H1 (cell line): ENCODE results near the gene SRRM2. TPM values are rescaled to one million over a fixed set of nuclear protein-coding genes. Genes with fewer than 3 reads are reported as not detected.

ENCODE experiments used
- CTCF ChIA-PET: fragments of 300-600 bp; sonication (Branson Sonifier 250); formaldehyde crosslinking; loops from one replicate; lab custom pipeline; 2021; ENCODE audit not compliant: partially characterized antibody; lab: Charles Lee
- POLR2A ChIA-PET: fragments of 300-600 bp; sonication (Branson Sonifier 250); formaldehyde crosslinking; loops from one replicate; lab custom pipeline; 2021; ENCODE audit warnings: inconsistent platforms; ENCODE audit not compliant: partially characterized antibody; lab: Charles Lee
- DNase-seq, 2 experiments: peaks; one replicate each; pipeline versions ENCODE4 v3.0.0 to v3.0.0-alpha.2; 2010 to 2022; ENCODE audit warnings: low spot score in 2 of 2, low read depth in 1 of 2, mixed read lengths in 1 of 2
- FAIRE-seq: peaks from 2 replicates; lab custom pipeline; 2011; peaks lifted over from hg19 to GRCh38; lab: Jason Lieb, UNC
- H2AFZ ChIP-seq: 2 replicates; pipeline ENCODE4 v1.8.1; 2012; ENCODE audit warnings: low read length, inconsistent platforms
- H2AK5ac ChIP-seq: 2 replicates; pipeline ENCODE4 v1.6.1; 2013; ENCODE audit warnings: low read depth, low read length
- H2BK120ac ChIP-seq: replicated peaks from 2 replicates; pipeline ENCODE3; 2013; ENCODE audit warnings: low read depth, low read length, inconsistent platforms
- H2BK12ac ChIP-seq: 2 replicates; pipeline ENCODE4 v1.6.1; 2013; ENCODE audit warnings: low read depth, low read length
- H2BK15ac ChIP-seq: 2 replicates; pipeline ENCODE4 v1.6.1; 2013; ENCODE audit warnings: low read length
- H2BK20ac ChIP-seq: 2 replicates; pipeline ENCODE4 v1.6.1; 2013; ENCODE audit warnings: low read length
- H2BK5ac ChIP-seq: 2 replicates; pipeline ENCODE4 v1.6.1; 2013; ENCODE audit warnings: low read depth, low read length
- H3K14ac ChIP-seq: 2 replicates; pipeline ENCODE4 v1.6.1; 2013; ENCODE audit warnings: inconsistent platforms; ENCODE audit not compliant: insufficient read length
- H3K18ac ChIP-seq: 2 replicates; pipeline ENCODE4 v1.6.1; 2013; ENCODE audit warnings: low read length; ENCODE audit errors: extremely low read depth
- H3K23ac ChIP-seq: 2 replicates; pipeline ENCODE4 v1.6.1; 2013; ENCODE audit warnings: inconsistent platforms; ENCODE audit not compliant: insufficient read length
- H3K23me2 ChIP-seq: 2 replicates; pipeline ENCODE4 v1.6.1; 2013; ENCODE audit warnings: low read depth, low read length
- H3K27ac ChIP-seq: 2 replicates; pipeline ENCODE4 v1.6.1; 2011; ENCODE audit warnings: low read depth, low read length, inconsistent platforms
- H3K27me3 ChIP-seq, 4 experiments: replicated peaks in 1 of 4; 1 replicate in 1 of 4; 2 replicates in 3 of 4; pipeline versions ENCODE4 v1.6.1 to v1.8.1; 2011 to 2013; ENCODE audit warnings: low read length in 3 of 4, mild to moderate bottlenecking in 3 of 4, inconsistent platforms in 2 of 4, mixed read lengths in 2 of 4, moderate library complexity in 1 of 4; ENCODE audit not compliant: control insufficient read depth in 3 of 4, insufficient read depth in 3 of 4; ENCODE audit errors: extremely low read depth in 1 of 4
- H3K36me3 ChIP-seq, 4 experiments: 2 replicates each; pipeline versions ENCODE4 v1.6.1 to v1.8.1; 2011 to 2013; ENCODE audit warnings: mild to moderate bottlenecking in 4 of 4, low read length in 3 of 4, moderate library complexity in 2 of 4, control low read depth in 1 of 4, inconsistent platforms in 1 of 4; ENCODE audit not compliant: insufficient read depth in 4 of 4, control insufficient read depth in 2 of 4
- H3K4ac ChIP-seq: replicated peaks from 2 replicates; pipeline ENCODE3; 2013; ENCODE audit warnings: low read length, low read depth, mixed read lengths, inconsistent platforms; ENCODE audit not compliant: insufficient read length
- H3K4me1 ChIP-seq, 4 experiments: replicated peaks in 1 of 4; 1 replicate in 1 of 4; 2 replicates in 3 of 4; pipeline versions ENCODE4 v1.6.1 to v1.8.1; 2011 to 2013; ENCODE audit warnings: low read length in 3 of 4, inconsistent platforms in 2 of 4, mixed read lengths in 1 of 4; ENCODE audit not compliant: insufficient read depth in 4 of 4, control insufficient read depth in 3 of 4
- H3K4me2 ChIP-seq, 2 experiments: 2 replicates each; pipeline versions ENCODE4 v1.6.1 to v1.8.1; 2011 to 2013; ENCODE audit warnings: low read depth in 2 of 2, low read length in 2 of 2, control low read depth in 1 of 2, inconsistent platforms in 1 of 2, mild to moderate bottlenecking in 1 of 2; ENCODE audit not compliant: insufficient read depth in 1 of 2
- H3K4me3 ChIP-seq, 4 experiments: fragments of 200-600, 300-600 bp in 1 of 4; sonication (generic), shearing (Covaris generic), sonication (Bioruptor Twin) in 1 of 4; 2 replicates each; pipeline versions ENCODE4 v1.5.1 to v1.8.1; 2011 to 2016; ENCODE audit warnings: low read length in 4 of 4, low read depth in 3 of 4, control low read depth in 2 of 4, inconsistent platforms in 2 of 4, mild to moderate bottlenecking in 2 of 4, mixed read lengths in 1 of 4, moderate library complexity in 1 of 4; ENCODE audit not compliant: insufficient read depth in 2 of 4; ENCODE audit errors: extremely low read depth in 1 of 4
- H3K56ac ChIP-seq: replicated peaks from 2 replicates; pipeline ENCODE3; 2013; ENCODE audit warnings: low read depth, mild to moderate bottlenecking, mixed read lengths, low read length, inconsistent platforms; ENCODE audit not compliant: insufficient read length
- H3K79me1 ChIP-seq: 2 replicates; pipeline ENCODE4 v1.6.1; 2013; ENCODE audit warnings: low read depth, low read length, control low read depth
- H3K79me2 ChIP-seq, 2 experiments: 2 replicates each; pipeline versions ENCODE4 v1.6.1 to v1.8.1; 2012 to 2013; ENCODE audit warnings: low read length in 2 of 2, mild to moderate bottlenecking in 2 of 2, inconsistent platforms in 1 of 2; ENCODE audit not compliant: insufficient read depth in 2 of 2, control insufficient read depth in 1 of 2
- H3K9ac ChIP-seq, 4 experiments: replicated peaks in 1 of 4; 1 replicate in 1 of 4; 2 replicates in 3 of 4; pipeline versions ENCODE4 v1.6.1 to v1.8.1; 2011 to 2013; ENCODE audit warnings: low read depth in 3 of 4, low read length in 3 of 4, control low read depth in 2 of 4, mild to moderate bottlenecking in 2 of 4, moderate library complexity in 2 of 4, inconsistent platforms in 1 of 4; ENCODE audit errors: extremely low read depth in 1 of 4
- H3K9me3 ChIP-seq, 2 experiments: 2 replicates each; pipeline versions ENCODE4 v1.6.1 to v1.8.1; 2012 to 2013; ENCODE audit warnings: mild to moderate bottlenecking in 2 of 2, moderate library complexity in 2 of 2, control low read depth in 1 of 2, inconsistent platforms in 1 of 2, low read depth in 1 of 2, low read length in 1 of 2, mixed read lengths in 1 of 2; ENCODE audit not compliant: insufficient read depth in 2 of 2
- H4K20me1 ChIP-seq, 2 experiments: replicated peaks in 1 of 2; 2 replicates each; pipeline versions ENCODE3 to v1.8.1; 2011 to 2013; ENCODE audit warnings: inconsistent platforms in 2 of 2, low read length in 2 of 2, mild to moderate bottlenecking in 1 of 2; ENCODE audit not compliant: insufficient read depth in 2 of 2, control insufficient read depth in 1 of 2
- H4K5ac ChIP-seq: 2 replicates; pipeline ENCODE4 v1.6.1; 2013; ENCODE audit warnings: low read length, low read depth, mixed read lengths, inconsistent platforms; ENCODE audit not compliant: insufficient read length
- H4K8ac ChIP-seq: 2 replicates; pipeline ENCODE4 v1.8.0; 2013; ENCODE audit warnings: mild to moderate bottlenecking, moderate library complexity, low read length, inconsistent platforms; ENCODE audit not compliant: insufficient read depth; ENCODE audit errors: extremely low read depth
- H4K91ac ChIP-seq: replicated peaks from 2 replicates; pipeline ENCODE3; 2013; ENCODE audit warnings: low read length, mixed read lengths, inconsistent platforms; ENCODE audit not compliant: insufficient read length
- BRCA1 ChIP-seq: IDR thresholded peaks from 2 replicates; pipeline ENCODE4 v1.6.1; 2012; ENCODE audit warnings: low read depth, low read length, improper control_type of control experiment
- PHF8 ChIP-seq: fragments of 200-600 bp; sonication (generic); conservative IDR thresholded peaks from 2 replicates; pipeline ENCODE4 v1.7.1; 2012; ENCODE audit warnings: low read depth, mild to moderate bottlenecking, inconsistent platforms, low read length, moderate library complexity
- SP1 ChIP-seq: IDR thresholded peaks from 2 replicates; pipeline ENCODE4 v1.6.1; 2011; ENCODE audit warnings: low read depth, low read length
- SRF ChIP-seq: IDR thresholded peaks from 2 replicates; pipeline ENCODE4 v1.6.1; 2011; ENCODE audit warnings: mild to moderate bottlenecking, low read depth, low read length, moderate library complexity
- TAF1 ChIP-seq: IDR thresholded peaks from 2 replicates; pipeline ENCODE4 v1.6.1; 2011; ENCODE audit warnings: mild to moderate bottlenecking, low read depth, low read length
- WGBS, 2 experiments: shearing (Covaris generic) in 1 of 2; methylation state at CpG; one replicate each; pipeline versions ENCODE4 v1.1.6 to v1.1.7; 2013 to 2015; ENCODE audit warnings: low lambda C conversion rate in 2 of 2, mixed read lengths in 2 of 2, inconsistent platforms in 1 of 2, low coverage in 1 of 2, missing lambda C conversion rate in 1 of 2; ENCODE audit not compliant: insufficient replicate concordance in 2 of 2, insufficient coverage in 1 of 2, insufficient read length in 1 of 2; ENCODE audit errors: extremely low coverage in 1 of 2, missing lambda C conversion rate in 1 of 2; 5-methylcytosine and 5-hydroxymethylcytosine counted together
- polyA plus RNA-seq, 7 experiments: library from polyadenylated mRNA; depleted of rRNA in 3 of 7; stranded (reverse) in 5 of 7; unstranded in 2 of 7; fragments of >200 nt in 5 of 7; fragments of 200-250 nt in 2 of 7; gene quantifications; 1 replicate in 5 of 7; 2 replicates in 1 of 7; 4 replicates in 1 of 7; pipeline versions ENCODE4 v1.2.1 to v1.2.3, GENCODE V29; 2011 to 2013; ENCODE audit warnings: missing spikeins in 2 of 7, mixed read lengths in 2 of 7
- total RNA-seq: library from RNA; stranded (reverse); fragmentation: NEBNext Ultra II Directional; extraction: Animal tissue kit (Norgen Biotek cat#: 25700); gene quantifications from 2 replicates; pipeline ENCODE4 v1.2.1, GENCODE V29; 2021
- TF ChIP-seq, protein P1 (sequence below): IDR thresholded peaks from 2 replicates; pipeline ENCODE4 v1.6.1; 2012; ENCODE audit warnings: inconsistent platforms
- TF ChIP-seq, protein P2 (sequence below), 3 experiments: IDR thresholded peaks; 1 replicate in 2 of 3; 2 replicates in 1 of 3; pipeline versions ENCODE4 v1.5.1 to v1.6.1; 2011; ENCODE audit warnings: low read length in 3 of 3, mild to moderate bottlenecking in 3 of 3, inconsistent platforms in 2 of 3, low read depth in 1 of 3, moderate library complexity in 1 of 3; ENCODE audit not compliant: insufficient read depth in 1 of 3; ENCODE audit errors: control extremely low read depth in 1 of 3

The SRRM2 gene
- total and polyA plus RNA-seq, 2 of the 8 experiments (the other 6 are each of a cell fraction or from before 2014, with no cell fraction given): 300 to 579 TPM

DNA sequence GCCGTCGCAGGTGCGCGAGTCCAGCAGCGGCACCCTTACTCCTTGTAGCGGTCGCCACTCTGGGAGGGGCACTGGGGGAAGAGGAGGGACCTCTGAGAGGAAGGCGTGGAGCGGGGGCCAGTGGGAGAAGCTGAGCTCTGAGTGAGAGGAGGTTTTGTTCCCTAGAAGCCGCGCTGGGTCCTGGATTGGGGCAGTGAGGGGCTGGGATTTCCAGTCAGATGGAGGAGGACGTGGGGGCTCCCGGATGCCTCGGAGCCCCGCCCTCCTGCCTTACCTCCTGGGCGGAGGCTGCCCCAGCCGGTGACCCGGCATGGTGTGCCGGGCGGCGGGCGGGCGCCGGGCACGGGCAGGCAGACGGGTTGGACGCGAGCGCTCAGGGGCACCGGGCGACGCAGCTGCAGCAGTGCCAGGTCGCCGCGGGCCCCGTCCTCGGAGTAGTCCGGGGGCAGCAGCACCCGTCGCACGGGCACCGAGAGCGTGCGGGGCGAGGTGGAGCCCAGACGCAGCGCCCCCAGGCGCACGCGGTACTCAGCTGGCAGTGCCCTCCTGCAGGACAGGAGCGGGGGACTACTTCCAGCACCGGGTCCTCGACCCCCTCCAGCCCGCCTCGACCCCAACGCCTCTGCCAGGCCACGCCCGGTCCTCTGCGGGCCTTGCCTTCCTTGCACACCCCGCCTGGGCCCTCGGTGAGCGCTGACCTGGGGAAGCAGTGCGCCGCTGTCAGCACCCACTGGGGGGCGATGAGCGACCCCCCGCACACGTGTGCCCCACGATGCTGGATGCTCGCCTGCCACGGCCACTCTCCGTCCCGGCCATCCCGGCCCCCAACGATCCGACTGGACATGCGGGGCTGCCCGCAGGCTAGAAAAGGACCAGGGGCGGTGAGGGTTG, 32.9 kb downstream of the SRRM2 start:
- Histone ChIP-seq H3K79me2 (no peaks in the 10 kb centered on the region), H3K18ac (no peak overlapping the region), H2BK15ac (no peak overlapping the region), H3K14ac (no peak overlapping the region), H2BK20ac (no peak overlapping the region), H2AK5ac (no peak overlapping the region), H3K9me3 (no peaks in the 10 kb centered on the region), H4K20me1 (no peaks in the 10 kb centered on the region), H3K36me3 (no peaks in the 10 kb centered on the region), H4K8ac (peak overlapping the region; percentile 68), H4K91ac (no peak overlapping the region), H3K79me1 (no peaks in the 10 kb centered on the region; the same call in 1 of the 2 replicates), H3K4me1 (peaks cover 0 to 3% (median 2%) of the 10 kb centered on the region in 4 experiments; a peak in 1 of 7 replicates), H3K4me3 (no peak overlapping the region; a peak in 1 of 8 replicates), H3K4me2 (no peak overlapping the region; a peak in 1 of 4 replicates), H3K4ac (no peak overlapping the region), H3K56ac (no peak overlapping the region), H2AFZ (no peak overlapping the region), H2BK12ac (no peak overlapping the region), H3K23ac (no peak overlapping the region), H2BK120ac (no peak overlapping the region), H2BK5ac (no peak overlapping the region), H3K27me3 (peaks cover 0 to 3% (median 0%) of the 10 kb centered on the region in 4 experiments; a peak in 2 of 7 replicates), H3K9ac (no peak overlapping the region; a peak in 1 of 7 replicates), H4K5ac (no peak overlapping the region), H3K27ac (no peak overlapping the region), H3K23me2 (no peaks in the 10 kb centered on the region; the same call in 1 of the 2 replicates)
- ChIA-PET POLR2A (interaction anchor here (1.0 to 2.8 kb wide), 6 partner anchors 8 to 33 kb away, joined by 3 to 28 read pairs (median 5); partner anchors contain the start of genes ELOB and SRRM2), CTCF (interaction anchor here (1.3 to 1.7 kb wide), 2 partner anchors 54 to 142 kb away, joined by 4 to 6 read pairs; no protein-coding TSS in a partner anchor)
- FAIRE-seq (no peak), DNase-seq (no peak)
- 83% methylated on average over 54 of the region's 79 CpGs; no CpG with 5 or more reads in 1 of the 2 experiments for WGBS, 2 experiments
- no peak for TF ChIP-seq SRF
- TF ChIP-seq PHF8: no peak
- no peak for TF ChIP-seq SP1
- TF ChIP-seq BRCA1: no peak
- TF ChIP-seq TAF1: no peak
- TF ChIP-seq, protein P1, sequence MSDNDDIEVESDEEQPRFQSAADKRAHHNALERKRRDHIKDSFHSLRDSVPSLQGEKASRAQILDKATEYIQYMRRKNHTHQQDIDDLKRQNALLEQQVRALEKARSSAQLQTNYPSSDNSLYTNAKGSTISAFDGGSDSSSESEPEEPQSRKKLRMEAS: peak; percentile 73
- TF ChIP-seq, protein P2, sequence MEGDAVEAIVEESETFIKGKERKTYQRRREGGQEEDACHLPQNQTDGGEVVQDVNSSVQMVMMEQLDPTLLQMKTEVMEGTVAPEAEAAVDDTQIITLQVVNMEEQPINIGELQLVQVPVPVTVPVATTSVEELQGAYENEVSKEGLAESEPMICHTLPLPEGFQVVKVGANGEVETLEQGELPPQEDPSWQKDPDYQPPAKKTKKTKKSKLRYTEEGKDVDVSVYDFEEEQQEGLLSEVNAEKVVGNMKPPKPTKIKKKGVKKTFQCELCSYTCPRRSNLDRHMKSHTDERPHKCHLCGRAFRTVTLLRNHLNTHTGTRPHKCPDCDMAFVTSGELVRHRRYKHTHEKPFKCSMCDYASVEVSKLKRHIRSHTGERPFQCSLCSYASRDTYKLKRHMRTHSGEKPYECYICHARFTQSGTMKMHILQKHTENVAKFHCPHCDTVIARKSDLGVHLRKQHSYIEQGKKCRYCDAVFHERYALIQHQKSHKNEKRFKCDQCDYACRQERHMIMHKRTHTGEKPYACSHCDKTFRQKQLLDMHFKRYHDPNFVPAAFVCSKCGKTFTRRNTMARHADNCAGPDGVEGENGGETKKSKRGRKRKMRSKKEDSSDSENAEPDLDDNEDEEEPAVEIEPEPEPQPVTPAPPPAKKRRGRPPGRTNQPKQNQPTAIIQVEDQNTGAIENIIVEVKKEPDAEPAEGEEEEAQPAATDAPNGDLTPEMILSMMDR (IDR thresholded peaks at IDR 0.05; ENCODE audit: control extremely low read depth in 1 of 3, insufficient read depth in 1 of 3, low read depth in 1 of 3, low read length in 3 of 3): peak; percentile 15 to 51 (median 26); a peak in 3 of 4 replicates
